HG03575 (cell line): ENCODE results near the gene SHLD1.

ENCODE experiments used
- ATAC-seq: cut with Tn5 transposase; IDR thresholded peaks from one replicate; pipeline ENCODE4 v1.9.1; 2021; ENCODE audit not compliant: unreplicated experiment, insufficient number of reproducible peaks, low FRiP score; ENCODE audit errors: extremely low read depth

The SHLD1 gene

DNA sequence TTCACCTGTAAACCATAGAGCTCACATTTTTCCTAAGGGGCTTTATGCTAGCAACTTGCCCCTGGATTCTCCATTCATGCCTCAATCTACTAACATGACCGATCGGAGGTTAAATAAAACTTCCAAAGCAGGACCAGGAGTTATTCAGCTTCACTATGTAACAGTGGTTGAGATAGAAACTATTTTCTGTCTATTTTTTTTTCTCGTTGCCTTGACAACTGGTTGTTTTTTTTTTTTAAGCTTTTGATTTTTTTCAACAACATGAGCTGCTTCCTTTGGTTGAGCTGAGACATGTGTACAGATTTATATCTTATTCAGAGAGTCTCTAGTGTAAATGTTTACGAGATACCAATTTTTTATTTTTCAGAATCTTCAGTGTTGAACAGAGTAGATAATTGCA, 85.7 kb downstream of the SHLD1 start:
- no peak for ATAC-seq

DNA sequence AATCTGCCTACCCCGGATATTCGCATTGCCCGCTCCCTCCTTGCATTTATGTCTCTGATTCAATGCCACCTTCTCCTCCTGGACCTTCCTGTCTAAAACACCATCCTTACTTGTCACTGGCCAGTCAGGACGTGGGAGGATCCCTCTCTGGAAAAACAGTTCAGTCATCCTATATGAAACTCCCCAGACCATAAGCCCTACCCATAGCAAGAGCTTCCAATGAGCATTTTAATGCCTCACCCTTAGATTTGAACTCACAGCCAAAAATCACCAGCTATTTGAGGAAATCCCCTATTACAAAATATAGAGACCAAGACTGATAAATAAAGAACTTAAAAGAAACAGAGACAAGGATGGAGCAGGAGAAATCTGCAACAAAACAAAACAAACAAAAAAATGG, 86.4 kb downstream of the SHLD1 start:
- ATAC-seq, result no peak

DNA sequence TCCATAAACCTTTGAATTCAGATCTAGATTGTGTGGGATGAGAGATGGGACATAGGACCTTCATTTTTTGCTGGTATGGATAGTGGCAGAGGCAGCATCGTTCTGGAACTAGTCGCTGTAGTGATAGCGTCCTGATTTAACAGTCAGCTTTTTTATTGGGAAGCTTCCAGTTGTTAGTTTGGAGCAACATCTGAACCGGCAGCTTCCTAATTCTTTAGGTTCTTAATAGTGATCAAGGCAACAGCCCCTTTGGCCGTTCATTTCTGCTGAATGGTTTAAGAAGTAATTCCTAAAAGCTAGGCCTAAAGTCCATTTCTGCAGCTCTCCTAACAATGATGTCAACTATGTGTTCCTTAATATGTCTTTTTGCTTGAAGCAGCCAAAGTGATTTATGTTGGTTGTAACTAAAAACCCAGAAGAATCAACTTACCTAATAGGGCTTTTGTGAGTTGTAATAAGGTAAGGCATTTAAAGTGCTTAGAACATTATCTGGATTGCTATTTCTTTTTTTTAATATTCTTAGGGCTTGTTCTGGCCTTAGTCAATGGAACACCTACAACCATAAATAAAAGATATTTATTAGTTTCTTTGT, 90.3 kb downstream of the SHLD1 start:
- ATAC-seq, result no peak

DNA sequence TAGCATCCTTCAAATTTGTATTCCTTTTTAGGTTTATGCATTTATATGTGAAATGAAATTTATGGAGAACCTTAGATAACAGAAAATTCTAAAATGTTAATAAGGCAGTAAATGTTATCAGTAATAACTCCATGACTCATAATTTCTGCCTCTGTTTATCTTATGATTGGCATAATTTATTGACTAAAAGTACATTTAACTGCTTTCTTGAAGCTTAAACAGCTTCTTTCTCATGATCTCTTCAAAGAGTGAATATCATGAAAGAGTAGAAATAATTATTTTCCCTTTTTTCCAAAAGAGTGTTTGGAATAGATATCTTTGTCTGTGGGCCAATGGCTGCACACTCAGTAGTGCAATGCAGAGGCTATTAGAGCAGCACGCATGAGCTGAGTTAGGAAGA, 91.3 kb downstream of the SHLD1 start:
- ATAC-seq, result no peak

DNA sequence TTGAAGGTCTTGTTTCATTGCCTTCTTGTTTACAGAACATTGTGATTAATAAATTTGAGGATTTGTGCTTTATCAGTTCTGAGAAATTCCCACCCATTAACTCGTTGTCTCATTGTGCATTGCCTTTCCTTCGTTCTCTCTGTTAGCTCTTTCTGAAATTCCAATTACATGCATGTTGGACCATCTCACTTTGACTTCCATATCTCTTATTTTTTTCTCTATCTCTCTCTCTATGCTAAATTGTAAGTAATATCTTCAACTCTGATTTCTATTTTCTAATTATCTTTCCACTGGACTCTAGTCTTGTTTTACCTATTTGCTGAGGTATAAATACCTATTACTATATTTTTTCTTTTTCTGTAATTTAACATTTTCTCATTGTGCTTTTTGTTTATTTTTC, 92.3 kb downstream of the SHLD1 start:
- ATAC-seq, result no peak

DNA sequence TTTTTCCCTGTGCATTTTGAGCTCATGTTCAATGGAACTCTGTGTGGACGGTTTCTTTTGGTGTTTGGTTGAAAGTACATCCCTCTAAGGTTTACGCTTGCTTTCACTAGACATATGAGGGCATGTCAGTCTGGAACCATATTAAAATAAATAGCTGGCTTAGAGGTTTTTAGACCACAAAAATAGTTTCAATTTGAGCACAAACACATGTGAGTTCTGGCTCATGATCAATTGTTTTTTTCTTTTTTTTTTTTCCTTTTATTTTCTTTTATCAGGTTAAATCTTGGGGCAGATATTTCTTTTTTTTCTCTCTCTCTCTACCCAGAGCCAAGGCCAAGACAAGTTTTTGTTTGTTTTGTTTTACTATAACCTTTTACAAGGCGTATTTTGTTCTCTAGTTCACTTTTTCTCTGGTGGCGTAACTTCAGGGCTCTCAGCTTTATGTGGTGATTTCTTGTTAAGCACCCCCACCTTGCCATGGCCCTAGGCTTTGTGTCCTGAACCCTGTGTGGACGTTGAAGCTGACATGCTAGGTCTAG, 92.9 kb downstream of the SHLD1 start:
- ATAC-seq, result peak; percentile 52

DNA sequence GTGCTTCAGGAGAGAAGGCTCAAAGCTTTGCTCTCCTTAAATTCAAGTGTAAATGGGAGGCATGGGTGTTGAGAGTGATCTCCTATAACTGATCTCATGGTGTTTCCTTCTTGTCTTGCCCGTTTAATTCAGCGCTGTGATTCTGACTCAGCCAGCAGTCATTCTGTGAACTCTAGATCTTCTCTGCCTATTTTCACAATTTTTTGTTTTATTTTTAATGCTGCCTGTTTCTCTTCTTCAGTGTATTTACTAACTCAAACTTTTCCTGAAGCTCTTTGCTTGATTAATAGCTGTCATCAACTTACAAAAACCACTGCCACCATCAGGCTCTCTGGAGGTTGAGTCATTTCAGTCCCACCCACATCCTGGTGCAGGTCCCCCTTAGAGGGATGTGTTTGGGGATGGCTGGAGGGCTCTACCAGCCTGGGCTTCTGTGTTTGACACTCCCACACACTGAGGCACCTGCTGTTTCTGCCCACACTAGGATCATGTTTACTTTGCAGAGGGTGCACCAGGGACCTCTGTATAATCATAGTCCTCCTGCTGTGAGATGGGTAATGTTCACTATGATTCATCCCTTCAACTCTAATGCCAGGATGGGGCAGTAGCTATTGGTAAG, 94.0 kb downstream of the SHLD1 start:
- peak; percentile 72 for ATAC-seq

DNA sequence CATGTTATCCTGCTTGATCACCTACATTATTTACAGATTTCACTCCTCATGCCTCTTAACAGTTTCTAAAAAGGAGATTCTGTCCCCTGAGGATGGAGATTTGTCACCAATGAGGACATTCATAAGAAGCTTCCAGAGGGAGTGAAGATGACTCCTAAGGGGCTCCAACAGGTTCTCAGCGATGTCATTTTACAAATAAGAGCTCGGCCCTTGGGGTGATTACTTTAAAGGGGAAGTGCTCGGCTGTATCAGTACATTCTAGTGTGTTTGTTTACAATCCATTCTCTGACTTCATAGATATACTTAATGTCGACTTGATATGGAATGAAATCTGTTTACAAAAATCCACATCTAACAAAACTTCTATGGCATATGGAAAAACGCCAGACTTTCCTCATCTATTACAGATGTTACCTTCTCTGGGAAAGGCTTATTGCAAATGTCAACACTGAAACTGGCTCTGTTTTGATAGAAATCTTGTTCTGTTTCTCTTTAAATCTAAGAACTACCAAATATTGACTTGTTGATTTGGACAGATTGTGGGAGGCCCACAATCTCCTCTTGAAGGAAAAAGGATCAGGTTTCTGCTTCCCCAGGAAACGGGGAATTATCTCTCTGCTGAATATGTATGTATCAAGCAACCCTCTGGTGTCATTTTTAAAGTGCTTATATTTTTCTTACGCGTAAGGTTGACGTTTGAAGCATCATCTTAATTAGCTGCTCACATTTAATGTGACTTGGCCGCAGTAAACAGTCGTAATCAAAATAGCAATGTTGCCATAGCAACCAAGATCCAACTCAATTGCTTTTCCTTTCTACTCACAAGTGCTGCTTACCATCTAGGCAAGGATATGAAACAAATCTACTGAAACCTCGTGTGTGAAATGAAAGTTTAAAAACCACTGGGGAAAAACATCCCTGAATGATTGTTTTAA, 95.7 kb downstream of the SHLD1 start:
- no peak for ATAC-seq

DNA sequence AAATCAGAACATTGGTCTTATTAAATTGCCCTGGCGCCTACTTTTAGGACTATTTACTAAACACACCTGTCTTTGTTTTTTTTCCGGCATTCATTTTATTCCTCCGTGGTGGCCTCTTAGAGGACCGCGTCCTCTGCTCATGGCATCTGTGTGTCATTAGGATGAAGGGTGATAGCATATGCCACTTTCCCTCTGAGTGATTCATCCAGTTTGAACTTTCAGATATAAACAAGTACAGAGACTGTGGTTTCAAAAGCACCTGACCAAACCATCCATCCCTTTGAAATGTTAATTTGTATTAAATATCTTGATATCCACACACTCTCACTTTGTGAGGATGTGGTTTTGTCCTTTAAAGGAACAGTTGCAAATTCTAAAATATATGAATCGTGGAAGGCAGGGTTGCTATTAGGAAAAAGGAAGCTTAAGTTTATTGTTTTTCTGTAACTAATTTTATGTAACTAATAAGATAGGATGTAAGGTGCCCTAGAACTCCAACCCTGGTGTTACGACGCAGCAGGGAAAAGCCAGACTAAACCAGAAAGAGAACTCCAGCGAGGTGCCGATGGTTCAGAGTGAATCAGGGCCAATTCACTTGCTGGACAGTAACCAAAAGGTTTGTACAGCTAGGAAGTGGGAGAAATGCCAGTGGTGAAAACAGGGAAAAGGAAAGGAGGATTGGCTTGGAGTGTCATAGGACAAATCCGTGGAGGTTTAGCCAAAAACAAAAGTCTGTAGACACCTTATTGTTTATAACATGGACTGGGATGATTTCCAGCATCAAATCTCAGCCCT, 98.7 kb downstream of the SHLD1 start:
- no peak for ATAC-seq

DNA sequence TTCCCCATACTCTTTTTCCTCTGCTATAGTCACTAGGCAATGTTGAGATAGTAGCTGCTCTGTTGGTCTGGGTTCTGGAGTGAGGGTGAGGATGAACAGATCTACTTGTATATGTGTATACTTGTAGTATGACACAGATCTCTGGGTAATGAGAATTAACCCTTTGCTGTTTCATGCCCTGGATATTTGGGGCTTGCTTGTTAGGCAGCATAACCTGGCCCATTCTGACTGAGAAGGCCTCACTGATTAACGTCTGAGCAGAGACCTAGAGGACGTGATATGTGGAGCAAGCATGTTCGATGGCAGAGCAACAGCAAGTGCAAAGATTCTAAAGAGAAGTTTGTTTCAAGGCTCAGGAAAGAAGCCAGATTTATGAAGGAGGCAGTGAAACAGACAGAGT, 105.7 kb downstream of the SHLD1 start:
- ATAC-seq, result no peak

DNA sequence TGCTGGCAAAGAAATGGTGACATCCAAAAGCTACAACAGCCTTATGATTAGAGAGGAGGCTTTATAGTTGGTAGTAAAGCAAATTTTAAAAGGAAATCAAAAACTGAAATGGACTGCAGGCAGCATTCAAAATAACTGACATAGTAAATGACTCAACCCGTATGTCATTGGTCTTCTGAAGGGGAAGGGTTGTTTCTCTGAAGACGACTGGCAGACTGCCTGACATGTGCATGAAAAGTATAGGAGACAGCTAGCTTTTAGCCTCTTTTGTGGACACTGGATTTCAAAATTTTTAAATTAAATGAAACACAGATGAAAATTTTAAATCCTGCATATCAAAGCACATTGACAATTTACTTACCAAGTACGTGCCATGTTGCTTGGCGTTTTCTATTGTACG, 109.4 kb downstream of the SHLD1 start:
- ATAC-seq, result no peak

DNA sequence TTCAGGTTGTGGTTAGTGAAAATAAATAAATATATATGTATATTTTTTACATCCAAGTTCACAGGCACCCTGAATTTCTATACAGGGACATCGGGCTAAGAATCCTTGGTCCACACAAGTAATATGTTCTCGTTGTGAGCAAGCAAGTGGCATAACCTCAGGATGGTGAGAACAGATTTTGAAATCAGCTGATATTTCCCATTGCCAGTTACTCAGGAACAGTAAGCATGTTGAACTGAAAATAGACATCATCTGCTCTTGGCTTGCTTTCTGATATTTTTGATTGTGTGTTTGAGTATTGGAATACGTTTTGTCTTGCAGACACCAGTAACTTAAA, 112.5 kb downstream of the SHLD1 start:
- ATAC-seq, result no peak

DNA sequence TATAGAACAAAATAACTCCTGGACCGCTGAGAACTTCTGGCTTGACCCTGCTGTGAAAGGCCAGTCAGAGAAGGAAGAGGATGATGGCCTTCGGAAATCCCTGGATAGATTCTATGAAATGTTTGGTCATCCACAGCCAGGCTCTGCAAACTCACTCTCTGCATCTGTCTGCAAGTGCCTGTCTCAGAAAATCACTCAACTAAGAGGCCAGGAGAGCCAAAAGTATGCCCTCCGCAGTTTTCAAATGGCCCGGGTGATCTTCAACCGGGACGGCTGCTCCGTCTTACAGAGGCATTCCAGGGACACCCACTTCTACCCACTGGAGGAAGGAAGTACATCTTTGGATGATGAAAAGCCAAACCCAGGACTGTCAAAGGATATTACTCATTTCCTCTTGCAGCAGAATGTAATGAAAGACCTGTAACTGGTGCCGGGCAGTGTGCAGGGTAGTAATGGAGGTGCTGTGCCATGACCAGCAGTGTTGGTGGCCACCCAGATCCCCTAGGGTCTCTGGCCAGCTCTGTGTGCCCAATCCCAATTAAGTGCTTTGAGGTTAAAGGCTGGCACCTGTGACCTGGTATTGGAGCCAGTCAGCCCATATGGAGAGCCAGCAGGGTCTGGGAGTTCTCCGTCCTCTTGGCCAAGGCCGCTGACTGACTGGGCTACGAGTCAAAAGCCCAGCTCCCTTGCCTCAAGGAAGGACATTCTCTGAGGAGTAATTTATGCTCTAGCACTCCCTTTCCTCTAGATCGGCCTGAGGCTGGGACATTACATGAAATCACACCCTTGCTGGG, 113.0 kb downstream of the SHLD1 start:
- no peak for ATAC-seq

DNA sequence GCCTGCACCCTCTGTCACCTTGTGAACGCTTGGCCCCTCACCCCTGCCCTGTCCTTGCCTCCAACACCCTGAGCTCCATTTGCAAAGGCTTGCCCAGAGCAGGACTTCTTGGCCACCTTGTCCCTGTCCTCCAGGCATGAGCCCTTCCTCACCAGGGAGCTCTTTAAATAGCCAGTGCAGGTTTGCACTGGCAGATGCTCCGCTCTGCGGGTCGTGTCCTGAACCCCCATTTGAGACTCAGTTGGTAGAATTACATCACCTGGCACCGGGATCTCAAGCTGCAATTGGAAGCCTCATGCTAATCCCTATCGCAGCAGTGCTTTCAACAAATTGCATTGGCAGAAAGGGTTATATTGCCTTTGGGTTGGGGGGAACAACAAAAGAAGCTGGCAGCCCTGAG, 114.2 kb downstream of the SHLD1 start:
- ATAC-seq, result no peak

DNA sequence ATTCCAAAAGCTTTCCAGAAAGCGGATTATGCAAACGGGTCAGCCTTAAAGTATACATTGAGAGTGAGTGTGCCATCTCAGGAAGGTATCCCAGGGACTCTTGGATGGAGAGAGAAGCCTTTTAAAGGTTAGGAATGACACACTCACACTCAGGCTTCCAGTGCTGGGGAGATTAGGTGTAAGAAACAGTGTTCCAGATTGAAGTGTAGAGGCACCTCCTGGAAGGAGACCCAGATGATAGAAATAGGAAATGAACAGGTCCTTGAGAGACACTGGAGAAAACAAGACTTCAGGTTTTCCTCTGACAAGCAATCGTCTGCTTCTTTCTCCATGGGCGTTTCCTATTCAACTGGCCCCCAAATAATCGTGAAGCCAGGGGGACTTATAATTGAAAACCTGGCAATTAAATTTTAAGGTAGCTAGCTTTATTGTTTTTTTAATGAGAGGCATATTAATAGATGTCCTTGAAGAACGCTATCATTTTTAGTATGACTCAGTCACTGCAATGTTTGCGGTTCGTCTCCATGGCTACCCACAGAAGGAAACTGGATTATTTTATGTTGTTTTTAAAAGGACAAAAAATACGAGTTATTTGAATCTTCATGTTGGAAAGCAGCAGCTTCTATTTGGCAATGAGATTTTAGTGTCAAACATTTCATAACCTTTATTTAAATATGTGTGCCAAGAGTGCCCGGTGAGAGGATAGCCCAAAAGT, 114.8 kb downstream of the SHLD1 start:
- ATAC-seq, result no peak

DNA sequence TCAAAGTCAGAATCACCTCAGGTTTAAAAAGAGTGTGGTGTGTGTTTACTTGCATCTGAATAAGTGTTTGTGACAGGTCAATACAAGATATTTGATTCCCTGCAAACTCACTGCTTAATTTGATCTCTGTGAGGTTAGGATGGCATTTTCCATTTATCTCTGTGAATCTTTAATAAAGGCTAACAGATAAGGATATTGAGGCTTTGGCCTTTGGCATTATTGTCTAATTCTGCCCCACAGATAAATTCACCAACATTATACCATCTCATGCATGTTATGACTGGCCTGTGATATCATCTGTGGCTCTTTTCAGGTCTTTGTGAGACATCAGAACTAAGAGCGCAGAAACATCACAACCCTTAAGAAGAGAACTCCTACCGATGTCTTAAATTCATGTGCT, 115.4 kb downstream of the SHLD1 start:
- no peak for ATAC-seq

DNA sequence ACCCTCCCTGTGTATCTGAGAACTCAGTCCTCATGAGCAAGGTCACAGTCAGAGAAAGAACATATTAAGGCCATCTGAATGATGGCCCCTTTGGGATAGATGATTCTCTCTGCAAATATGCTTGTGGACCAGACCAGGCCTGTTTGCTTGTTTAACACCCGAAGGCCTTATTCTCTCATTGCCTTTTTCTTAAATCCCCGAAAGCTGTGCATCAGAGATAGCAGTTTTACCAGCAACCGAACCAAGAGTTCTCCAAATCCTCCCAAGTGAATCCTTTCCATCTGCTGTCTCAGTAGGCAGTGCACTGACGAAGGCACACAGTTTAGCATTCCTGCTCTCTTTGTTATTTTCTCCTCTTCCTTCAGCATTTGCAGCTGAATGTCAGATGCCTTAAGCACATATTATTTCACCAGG, 120.4 kb downstream of the SHLD1 start:
- no peak for ATAC-seq
